ENCODE results near the gene EPHA1. TPM values are rescaled to one million over a fixed set of nuclear protein-coding genes. Genes with fewer than 3 reads are reported as not detected.
"Not testable (repeated sequence)": the region's sequence is repeated elsewhere in the genome, so short reads cannot be mapped to it uniquely, and the experiment has no call there.

Gene EPHA1
- total RNA-seq, 1 donor from 2014 or later = 4.7 TPM

DNA sequence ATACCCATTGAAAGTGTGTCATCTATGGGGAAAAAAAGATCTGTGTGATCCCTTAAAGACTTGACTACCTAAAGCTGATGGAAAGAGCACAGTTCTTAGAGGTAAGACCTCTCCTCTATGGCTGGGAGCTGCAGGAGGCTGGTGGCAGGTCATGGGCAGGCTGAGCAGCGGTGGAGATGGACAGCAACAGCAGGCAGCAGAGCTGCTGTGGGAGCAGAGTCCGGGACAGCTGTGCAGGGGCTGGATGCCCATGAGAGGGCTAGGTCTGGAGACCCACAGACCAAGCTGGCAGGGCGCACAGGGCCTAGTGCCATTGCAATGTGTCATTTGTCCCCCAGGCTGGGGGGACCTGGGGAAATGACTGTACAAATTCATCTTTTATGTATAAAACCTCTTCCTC, 13.4 kb upstream of the EPHA1 start:
- H3K4me3 Mint-ChIP-seq (ENCODE audit: unreplicated experiment) = no peak overlapping the region
- no peak for DNase-seq
- TF ChIP-seq, protein P1, sequence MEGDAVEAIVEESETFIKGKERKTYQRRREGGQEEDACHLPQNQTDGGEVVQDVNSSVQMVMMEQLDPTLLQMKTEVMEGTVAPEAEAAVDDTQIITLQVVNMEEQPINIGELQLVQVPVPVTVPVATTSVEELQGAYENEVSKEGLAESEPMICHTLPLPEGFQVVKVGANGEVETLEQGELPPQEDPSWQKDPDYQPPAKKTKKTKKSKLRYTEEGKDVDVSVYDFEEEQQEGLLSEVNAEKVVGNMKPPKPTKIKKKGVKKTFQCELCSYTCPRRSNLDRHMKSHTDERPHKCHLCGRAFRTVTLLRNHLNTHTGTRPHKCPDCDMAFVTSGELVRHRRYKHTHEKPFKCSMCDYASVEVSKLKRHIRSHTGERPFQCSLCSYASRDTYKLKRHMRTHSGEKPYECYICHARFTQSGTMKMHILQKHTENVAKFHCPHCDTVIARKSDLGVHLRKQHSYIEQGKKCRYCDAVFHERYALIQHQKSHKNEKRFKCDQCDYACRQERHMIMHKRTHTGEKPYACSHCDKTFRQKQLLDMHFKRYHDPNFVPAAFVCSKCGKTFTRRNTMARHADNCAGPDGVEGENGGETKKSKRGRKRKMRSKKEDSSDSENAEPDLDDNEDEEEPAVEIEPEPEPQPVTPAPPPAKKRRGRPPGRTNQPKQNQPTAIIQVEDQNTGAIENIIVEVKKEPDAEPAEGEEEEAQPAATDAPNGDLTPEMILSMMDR (IDR thresholded peaks at IDR 0.05; ENCODE audit: partially characterized antibody, unreplicated experiment) = no peak
- no peaks in the 10 kb centered on the region for H3K27me3 Mint-ChIP-seq (ENCODE audit: unreplicated experiment)
- no peaks in the 10 kb centered on the region for H3K4me1 Mint-ChIP-seq (ENCODE audit: low read depth, unreplicated experiment)
- no peak overlapping the region for H3K27ac Mint-ChIP-seq (ENCODE audit: unreplicated experiment)
- H3K36me3 Mint-ChIP-seq (ENCODE audit: unreplicated experiment) = peaks cover 4% of the 10 kb centered on the region
- H3K9me3 Mint-ChIP-seq (ENCODE audit: unreplicated experiment) = no peaks in the 10 kb centered on the region

DNA sequence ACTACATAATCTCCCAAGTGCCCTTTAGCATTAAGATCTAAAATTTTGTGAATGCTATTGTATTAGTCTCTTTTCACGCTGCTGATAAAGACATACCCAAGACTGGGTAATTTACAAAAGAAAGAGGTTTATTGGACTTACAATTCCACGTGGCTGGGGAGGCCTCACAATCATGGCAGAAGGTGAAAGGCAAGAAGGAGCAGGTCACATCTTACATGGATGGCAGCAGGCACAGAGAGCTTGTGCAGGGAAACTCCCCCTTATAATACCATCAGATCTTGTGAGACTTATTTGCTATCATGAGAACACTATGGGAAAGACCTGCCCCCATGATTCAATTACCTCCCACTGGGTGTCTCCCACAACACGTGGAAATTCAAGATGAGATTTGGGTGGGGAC, 12.0 kb upstream of the EPHA1 start:
- not testable (repeated sequence) for H3K36me3 Mint-ChIP-seq (ENCODE audit: unreplicated experiment); H3K4me1 Mint-ChIP-seq (ENCODE audit: low read depth, unreplicated experiment); H3K27me3 Mint-ChIP-seq (ENCODE audit: unreplicated experiment); H3K27ac Mint-ChIP-seq (ENCODE audit: unreplicated experiment); H3K4me3 Mint-ChIP-seq (ENCODE audit: unreplicated experiment); H3K9me3 Mint-ChIP-seq (ENCODE audit: unreplicated experiment); DNase-seq

DNA sequence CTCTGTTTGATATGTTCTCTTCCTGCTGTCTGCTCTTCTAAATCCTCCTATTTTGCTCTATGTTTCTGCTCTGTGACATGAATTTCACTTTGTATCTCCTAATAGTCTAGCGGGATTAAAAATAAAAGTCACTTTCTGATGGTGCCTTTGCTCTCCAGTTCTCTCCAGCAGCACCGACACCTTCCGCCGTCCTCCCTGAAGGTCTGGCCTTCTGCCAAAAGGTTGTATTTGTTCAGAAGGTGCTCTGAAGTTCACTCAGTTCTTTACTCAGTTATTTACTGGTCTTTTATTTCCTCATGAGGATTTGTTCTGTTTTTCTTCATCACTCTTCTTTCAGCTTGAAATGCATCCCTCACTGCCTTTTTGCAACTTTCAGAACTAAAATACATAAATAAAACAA, 11.2 kb upstream of the EPHA1 start:
- H3K27ac Mint-ChIP-seq (ENCODE audit: unreplicated experiment) = no peak overlapping the region
- peaks cover 1% of the 10 kb centered on the region for H3K9me3 Mint-ChIP-seq (ENCODE audit: unreplicated experiment)
- TF ChIP-seq, protein P1 (IDR thresholded peaks at IDR 0.05; ENCODE audit: partially characterized antibody, unreplicated experiment) = no peak
- H3K4me1 Mint-ChIP-seq (ENCODE audit: low read depth, unreplicated experiment) = peaks cover 6% of the 10 kb centered on the region
- H3K36me3 Mint-ChIP-seq (ENCODE audit: unreplicated experiment) = peaks cover 4% of the 10 kb centered on the region
- H3K27me3 Mint-ChIP-seq (ENCODE audit: unreplicated experiment) = no peaks in the 10 kb centered on the region
- no peak overlapping the region for H3K4me3 Mint-ChIP-seq (ENCODE audit: unreplicated experiment)
- DNase-seq = no peak

DNA sequence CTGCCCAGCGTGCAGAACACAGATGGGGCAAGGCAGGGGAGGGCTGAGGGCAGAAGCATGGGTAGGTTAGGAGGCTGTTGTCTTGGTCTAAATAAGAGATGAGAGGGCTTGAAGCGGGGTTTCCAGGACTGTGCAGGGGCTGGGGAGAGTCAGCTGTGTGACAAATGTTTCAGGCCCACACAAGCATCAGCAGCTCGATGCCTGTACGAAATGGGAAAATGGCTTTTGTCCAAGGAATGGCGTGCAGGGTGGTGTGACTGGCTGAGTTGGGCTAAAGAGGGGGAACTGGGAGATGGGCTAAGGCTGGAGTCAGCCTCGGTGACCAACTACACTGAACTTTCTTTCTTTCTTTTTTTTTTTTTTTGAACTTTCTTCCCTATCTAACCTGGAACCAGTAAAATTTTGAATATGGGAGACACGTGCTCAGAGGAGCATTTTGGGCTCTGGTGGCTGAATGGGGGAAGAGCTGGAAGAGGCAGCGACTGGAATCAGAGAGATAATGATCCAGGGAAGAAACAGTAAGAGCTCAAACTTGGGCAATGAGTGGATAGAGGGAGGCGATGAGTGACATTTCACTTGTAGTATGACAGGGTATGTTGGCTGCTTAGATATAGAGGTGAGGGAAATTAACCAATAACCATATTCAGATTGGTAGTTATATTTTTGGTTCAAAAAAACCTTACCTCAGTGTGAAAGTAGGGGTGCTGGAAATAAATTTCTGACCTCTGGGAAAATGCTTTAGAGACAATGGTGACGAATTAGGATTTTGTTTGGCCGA, 10.2 kb upstream of the EPHA1 start:
- TF ChIP-seq, protein P1 (IDR thresholded peaks at IDR 0.05; ENCODE audit: partially characterized antibody, unreplicated experiment) = no peak
- H3K9me3 Mint-ChIP-seq (ENCODE audit: unreplicated experiment) = peaks cover 1% of the 10 kb centered on the region
- no peak overlapping the region for H3K4me3 Mint-ChIP-seq (ENCODE audit: unreplicated experiment)
- peaks cover 4% of the 10 kb centered on the region for H3K36me3 Mint-ChIP-seq (ENCODE audit: unreplicated experiment)
- no peak overlapping the region for H3K27ac Mint-ChIP-seq (ENCODE audit: unreplicated experiment)
- no peak for DNase-seq
- H3K27me3 Mint-ChIP-seq (ENCODE audit: unreplicated experiment) = no peaks in the 10 kb centered on the region
- H3K4me1 Mint-ChIP-seq (ENCODE audit: low read depth, unreplicated experiment) = peaks cover 6% of the 10 kb centered on the region

DNA sequence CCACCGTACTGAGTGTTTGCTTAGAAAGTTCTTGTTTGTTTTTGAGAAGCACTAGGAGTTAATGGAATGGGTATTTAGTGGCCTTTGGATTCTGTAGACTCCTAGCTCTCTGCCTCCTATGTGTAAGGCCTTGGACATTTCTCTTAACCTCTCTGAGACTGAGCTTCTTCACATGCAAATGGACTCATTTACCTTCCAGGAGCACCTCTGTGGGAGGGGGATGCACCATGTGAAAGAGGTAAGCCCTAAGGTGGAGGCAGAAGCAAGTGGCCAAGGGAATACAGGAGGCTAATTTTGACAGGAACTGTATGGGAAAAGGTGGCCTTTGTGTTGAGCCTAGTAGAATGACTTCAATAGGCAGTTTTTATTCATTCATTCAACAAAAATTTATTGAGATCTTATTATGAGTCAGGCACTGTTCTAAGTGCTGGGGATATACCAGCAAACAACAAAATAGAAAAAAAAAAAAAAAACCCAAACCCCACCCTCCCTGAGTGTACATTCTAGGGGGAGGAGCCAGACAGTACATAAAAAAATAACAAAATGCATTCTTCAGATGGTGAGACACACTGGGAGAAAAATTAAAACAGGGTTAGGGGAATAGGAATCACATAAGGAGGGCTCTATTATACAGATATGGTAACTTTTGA, 9.2 kb upstream of the EPHA1 start:
- TF ChIP-seq, protein P1 (IDR thresholded peaks at IDR 0.05; ENCODE audit: partially characterized antibody, unreplicated experiment) = no peak
- peaks cover 6% of the 10 kb centered on the region for H3K4me1 Mint-ChIP-seq (ENCODE audit: low read depth, unreplicated experiment)
- peaks cover 3% of the 10 kb centered on the region for H3K9me3 Mint-ChIP-seq (ENCODE audit: unreplicated experiment)
- H3K27ac Mint-ChIP-seq (ENCODE audit: unreplicated experiment) = no peak overlapping the region
- H3K36me3 Mint-ChIP-seq (ENCODE audit: unreplicated experiment) = no peaks in the 10 kb centered on the region
- DNase-seq = no peak
- no peaks in the 10 kb centered on the region for H3K27me3 Mint-ChIP-seq (ENCODE audit: unreplicated experiment)
- H3K4me3 Mint-ChIP-seq (ENCODE audit: unreplicated experiment) = no peak overlapping the region

Measured in glutamatergic neuron (in vitro differentiated cells).